HepG2 (cell line): ENCODE results near the gene NTN3. TPM values are rescaled to one million over a fixed set of nuclear protein-coding genes. Genes with fewer than 3 reads are reported as not detected.

Experiments
- ATF1 ChIP-seq: IDR thresholded peaks from 2 replicates; pipeline ENCODE4 v1.6.1; 2016; ENCODE audit warnings: mild to moderate bottlenecking, control low read depth
- IKZF4 ChIP-seq: sonication (generic); formaldehyde crosslinking; IDR thresholded peaks from 2 replicates; pipeline ENCODE4 v1.5.1; 2020; ENCODE audit warnings: borderline replicate concordance, mild to moderate bottlenecking, low read depth, missing genetic modification reagents; ENCODE audit errors: not compliant biosample characterization
- KLF11 ChIP-seq: IDR thresholded peaks from 2 replicates; pipeline ENCODE4 v1.6.1; 2016; ENCODE audit warnings: missing compliant biosample characterization
- MED1 ChIP-seq: sonication (generic); formaldehyde crosslinking; IDR thresholded peaks from 2 replicates; pipeline ENCODE4 v1.4.0; 2020; ENCODE audit warnings: missing genetic modification reagents
- ZNF878 ChIP-seq: sonication (generic); formaldehyde crosslinking; IDR thresholded peaks from 2 replicates; pipeline ENCODE4 v1.8.1; 2023; ENCODE audit warnings: mild to moderate bottlenecking, missing genetic modification reagents, moderate library complexity
- polyA plus RNA-seq, 8 experiments: library from polyadenylated mRNA; depleted of rRNA in 3 of 8; stranded (reverse) in 7 of 8; unstranded in 1 of 8; fragments of >200 nt; fragmentation: Illumina TruSeq in 4 of 8; extraction: Trizol in 4 of 8; gene quantifications; 2 replicates each; pipeline versions ENCODE4 v1.2.1 to v1.2.3, GENCODE V29; 2011 to 2016; ENCODE audit warnings: low read depth in 4 of 8, missing spikeins in 1 of 8, mixed read lengths in 1 of 8; ENCODE audit not compliant: insufficient read depth in 1 of 8
- total RNA-seq, 5 experiments: library from RNA; depleted of rRNA; stranded (reverse); fragments of >200 nt; fragmentation: Illumina TruSeq; extraction: Trizol; gene quantifications; 2 replicates each; pipeline ENCODE4 v1.2.3, GENCODE V29; 2016; ENCODE audit warnings: low read depth in 1 of 5
- TF ChIP-seq, protein P1 (sequence below): sonication (generic); formaldehyde crosslinking; IDR thresholded peaks from 2 replicates; pipeline ENCODE4 v1.5.1; 2020; ENCODE audit warnings: missing genetic modification reagents, mild to moderate bottlenecking, borderline replicate concordance
- TF ChIP-seq, protein P2 (sequence below): sonication (generic); formaldehyde crosslinking; IDR thresholded peaks from 2 replicates; pipeline ENCODE4 v1.5.0; 2020; ENCODE audit warnings: missing genetic modification reagents, mild to moderate bottlenecking, borderline replicate concordance
- TF ChIP-seq, protein P3 (sequence below): sonication (generic); formaldehyde crosslinking; IDR thresholded peaks from 2 replicates; pipeline ENCODE4 v1.5.0; 2020; ENCODE audit warnings: mild to moderate bottlenecking, missing genetic modification reagents
- TF ChIP-seq, protein P4 (sequence below): sonication (generic); formaldehyde crosslinking; IDR thresholded peaks from 2 replicates; pipeline ENCODE4 v1.4.0; 2020; ENCODE audit warnings: missing genetic modification reagents

NTN3 gene
- total and polyA plus RNA-seq, 2 of the 13 experiments (the other 11 are each of a cell fraction or from before 2014, with no cell fraction given): 0.09 to 0.20 TPM

DNA sequence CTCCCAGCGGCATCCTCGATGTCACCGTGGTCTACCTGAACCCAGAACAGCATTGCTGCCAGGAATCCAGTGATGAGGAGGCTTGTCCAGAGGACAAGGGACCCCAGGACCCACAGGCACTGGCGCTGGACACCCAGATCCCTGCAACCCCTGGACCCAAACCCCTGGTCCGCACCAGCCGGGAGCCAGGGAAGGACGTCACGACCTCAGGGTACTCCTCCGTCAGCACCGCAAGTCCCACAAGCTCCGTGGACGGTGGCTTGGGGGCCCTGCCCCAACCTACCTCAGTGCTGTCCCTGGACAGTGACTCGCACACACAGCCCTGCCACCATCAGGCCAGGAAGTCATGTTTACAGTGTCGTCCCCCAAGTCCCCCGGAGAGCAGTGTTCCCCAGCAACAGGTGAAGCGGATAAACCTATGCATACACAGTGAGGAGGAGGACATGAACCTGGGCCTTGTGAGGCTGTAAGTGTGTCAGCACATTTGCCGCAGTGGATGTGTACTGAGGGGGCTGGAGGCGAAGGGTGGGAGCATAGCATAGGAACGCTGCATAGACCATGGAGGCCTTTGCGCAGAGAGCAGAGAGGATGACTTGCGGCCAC, 14.4 kb upstream of the NTN3 start (continued):
- TF ChIP-seq, protein P1, sequence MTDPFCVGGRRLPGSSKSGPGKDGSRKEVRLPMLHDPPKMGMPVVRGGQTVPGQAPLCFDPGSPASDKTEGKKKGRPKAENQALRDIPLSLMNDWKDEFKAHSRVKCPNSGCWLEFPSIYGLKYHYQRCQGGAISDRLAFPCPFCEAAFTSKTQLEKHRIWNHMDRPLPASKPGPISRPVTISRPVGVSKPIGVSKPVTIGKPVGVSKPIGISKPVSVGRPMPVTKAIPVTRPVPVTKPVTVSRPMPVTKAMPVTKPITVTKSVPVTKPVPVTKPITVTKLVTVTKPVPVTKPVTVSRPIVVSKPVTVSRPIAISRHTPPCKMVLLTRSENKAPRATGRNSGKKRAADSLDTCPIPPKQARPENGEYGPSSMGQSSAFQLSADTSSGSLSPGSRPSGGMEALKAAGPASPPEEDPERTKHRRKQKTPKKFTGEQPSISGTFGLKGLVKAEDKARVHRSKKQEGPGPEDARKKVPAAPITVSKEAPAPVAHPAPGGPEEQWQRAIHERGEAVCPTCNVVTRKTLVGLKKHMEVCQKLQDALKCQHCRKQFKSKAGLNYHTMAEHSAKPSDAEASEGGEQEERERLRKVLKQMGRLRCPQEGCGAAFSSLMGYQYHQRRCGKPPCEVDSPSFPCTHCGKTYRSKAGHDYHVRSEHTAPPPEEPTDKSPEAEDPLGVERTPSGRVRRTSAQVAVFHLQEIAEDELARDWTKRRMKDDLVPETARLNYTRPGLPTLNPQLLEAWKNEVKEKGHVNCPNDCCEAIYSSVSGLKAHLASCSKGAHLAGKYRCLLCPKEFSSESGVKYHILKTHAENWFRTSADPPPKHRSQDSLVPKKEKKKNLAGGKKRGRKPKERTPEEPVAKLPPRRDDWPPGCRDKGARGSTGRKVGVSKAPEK (CRISPR knock-in tag): no peak
- TF ChIP-seq, protein P2, sequence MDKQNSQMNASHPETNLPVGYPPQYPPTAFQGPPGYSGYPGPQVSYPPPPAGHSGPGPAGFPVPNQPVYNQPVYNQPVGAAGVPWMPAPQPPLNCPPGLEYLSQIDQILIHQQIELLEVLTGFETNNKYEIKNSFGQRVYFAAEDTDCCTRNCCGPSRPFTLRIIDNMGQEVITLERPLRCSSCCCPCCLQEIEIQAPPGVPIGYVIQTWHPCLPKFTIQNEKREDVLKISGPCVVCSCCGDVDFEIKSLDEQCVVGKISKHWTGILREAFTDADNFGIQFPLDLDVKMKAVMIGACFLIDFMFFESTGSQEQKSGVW (CRISPR knock-in tag): no peak
- TF ChIP-seq ZNF878 (no peak), IKZF4 (no peak), MED1 (CRISPR knock-in tag) (no peak), KLF11 (CRISPR knock-in tag) (no peak), ATF1 (CRISPR knock-in tag) (no peak)
- TF ChIP-seq, protein P3, sequence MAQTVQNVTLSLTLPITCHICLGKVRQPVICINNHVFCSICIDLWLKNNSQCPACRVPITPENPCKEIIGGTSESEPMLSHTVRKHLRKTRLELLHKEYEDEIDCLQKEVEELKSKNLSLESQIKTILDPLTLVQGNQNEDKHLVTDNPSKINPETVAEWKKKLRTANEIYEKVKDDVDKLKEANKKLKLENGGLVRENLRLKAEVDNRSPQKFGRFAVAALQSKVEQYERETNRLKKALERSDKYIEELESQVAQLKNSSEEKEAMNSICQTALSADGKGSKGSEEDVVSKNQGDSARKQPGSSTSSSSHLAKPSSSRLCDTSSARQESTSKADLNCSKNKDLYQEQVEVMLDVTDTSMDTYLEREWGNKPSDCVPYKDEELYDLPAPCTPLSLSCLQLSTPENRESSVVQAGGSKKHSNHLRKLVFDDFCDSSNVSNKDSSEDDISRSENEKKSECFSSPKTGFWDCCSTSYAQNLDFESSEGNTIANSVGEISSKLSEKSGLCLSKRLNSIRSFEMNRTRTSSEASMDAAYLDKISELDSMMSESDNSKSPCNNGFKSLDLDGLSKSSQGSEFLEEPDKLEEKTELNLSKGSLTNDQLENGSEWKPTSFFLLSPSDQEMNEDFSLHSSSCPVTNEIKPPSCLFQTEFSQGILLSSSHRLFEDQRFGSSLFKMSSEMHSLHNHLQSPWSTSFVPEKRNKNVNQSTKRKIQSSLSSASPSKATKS (CRISPR knock-in tag): no peak
- TF ChIP-seq, protein P4, sequence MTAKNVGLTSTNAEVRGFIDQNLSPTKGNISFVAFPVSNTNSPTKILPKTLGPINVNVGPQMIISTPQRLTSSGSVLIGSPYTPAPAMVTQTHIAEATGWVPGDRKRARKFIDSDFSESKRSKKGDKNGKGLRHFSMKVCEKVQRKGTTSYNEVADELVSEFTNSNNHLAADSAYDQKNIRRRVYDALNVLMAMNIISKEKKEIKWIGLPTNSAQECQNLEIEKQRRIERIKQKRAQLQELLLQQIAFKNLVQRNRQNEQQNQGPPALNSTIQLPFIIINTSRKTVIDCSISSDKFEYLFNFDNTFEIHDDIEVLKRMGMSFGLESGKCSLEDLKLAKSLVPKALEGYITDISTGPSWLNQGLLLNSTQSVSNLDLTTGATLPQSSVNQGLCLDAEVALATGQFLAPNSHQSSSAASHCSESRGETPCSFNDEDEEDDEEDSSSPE: no peak
- TF ChIP-seq, all 625 proteins: peak for 0
